ENCODE measurements around the gene BAIAP2. TPM values are rescaled to one million over a fixed set of nuclear protein-coding genes. Genes with fewer than 3 reads are reported as not detected.

The BAIAP2 gene
- total and polyA plus RNA-seq, 2 of the 13 experiments (the other 11 are each of a cell fraction or from before 2014, with no cell fraction given) = 22.5 to 24.0 TPM

- POLR2A ChIA-PET = interaction anchor here (1.0 kb wide), 2 partner anchors 19 to 114 kb away, joined by 4 to 7 read pairs; no protein-coding TSS in a partner anchor
- no peaks in the 10 kb centered on the region for H3K9me3 ChIP-seq (ENCODE audit: low read length)
- TF ChIP-seq ATF7-NPFF (CRISPR knock-in tag; IDR thresholded peaks at IDR 0.05; ENCODE audit: low read depth) (no peak), ZBTB40 (IDR thresholded peaks at IDR 0.05) (no peak; the same call in 1 of the 2 replicates), ZBTB40 (CRISPR knock-in tag; IDR thresholded peaks at IDR 0.05) (peak; percentile 98), REXO4 (CRISPR knock-in tag; IDR thresholded peaks at IDR 0.05; ENCODE audit: borderline replicate concordance) (no peak), PHF20 (CRISPR knock-in tag; IDR thresholded peaks at IDR 0.05) (no peak), ZNF142 (CRISPR knock-in tag; IDR thresholded peaks at IDR 0.05) (no peak), KLF12 (CRISPR knock-in tag; IDR thresholded peaks at IDR 0.05; ENCODE audit: borderline replicate concordance) (0 out of 2 replicates have a peak, but pooled peaks have one; percentile 6), PAX8 (CRISPR knock-in tag; IDR thresholded peaks at IDR 0.05; ENCODE audit: borderline replicate concordance) (no peak), ZNF709 (CRISPR knock-in tag; IDR thresholded peaks at IDR 0.05) (0 out of 2 replicates have a peak, but pooled peaks have one; percentile 31)
These were observed 67.4 kb downstream of the BAIAP2 start for GRCh38 chr17:81102352-81102751.

More at GRCh38 chr17:81102352-81102751, 67.4 kb downstream of the BAIAP2 start:
- BruUV-seq (replicated peaks) = no TSS peak
- ATAC-seq (no peak), FAIRE-seq (no peak), DNase-seq (ENCODE audit: low spot score) (no peak)
- Histone ChIP-seq H3K79me2 (ENCODE audit: insufficient read depth, low read length) (no peaks in the 10 kb centered on the region), H3K4me3 (replicated peaks in 1 of 3; ENCODE audit: insufficient read depth in 1 of 3, low read depth in 2 of 3, low read length in 3 of 3) (no peak overlapping the region), H4K20me1 (ENCODE audit: insufficient read depth, low read length) (no peaks in the 10 kb centered on the region), H2AFZ (ENCODE audit: low read length) (no peak overlapping the region), H3K27ac (ENCODE audit: extremely low read length, insufficient read depth, low read length) (no peak overlapping the region), H3K36me3 (replicated peaks in 1 of 2; ENCODE audit: control insufficient read depth in 1 of 2, insufficient read depth in 2 of 2, low read length in 2 of 2) (peaks cover 12 to 13% of the 10 kb centered on the region in 2 experiments; a peak in 3 of 5 replicates), H3K4me1 (ENCODE audit: insufficient read depth, low read length) (peaks cover 19% of the 10 kb centered on the region), H3K9ac (ENCODE audit: insufficient read depth, low read depth, low read length) (no peak overlapping the region), H3K27me3 (ENCODE audit: control insufficient read depth in 1 of 2, insufficient read depth in 2 of 2, low read length in 2 of 2) (no peaks in the 10 kb centered on the region), H3K4me2 (ENCODE audit: low read depth, low read length) (no peak overlapping the region)
- CTCF ChIA-PET (ENCODE audit: low intra/inter-chr PET ratio, low total read pairs) = interaction anchor here (0.7 to 2.6 kb wide), 12 partner anchors 59 to 139 kb away, joined by 3 to 83 read pairs (median 5); partner anchors contain the start of genes BAIAP2 and CHMP6
- in situ Hi-C loops (cut with HindIII; ENCODE audit: extremely low pct_ligation_motif_present, low pct_unique_long_range_greater_than_20kb) = no loop called here
- intact Hi-C loops (cut with micrococcal nuclease; ENCODE audit: unreplicated experiment) = no loop called here
- 89% methylated on average over 11 of the region's 12 CpGs for WGBS (ENCODE audit: low lambda C conversion rate)
